Esophagus squamous epithelium (tissue), 4 donors: Measurements from ENCODE around the gene SRC.
"Not testable (repeated sequence)": the region's sequence is repeated elsewhere in the genome, so short reads cannot be mapped to it uniquely, and the experiment has no call there.

Experiments
- CTCF ChIP-seq, 6 experiments: fragments of 450-650 bp in 4 of 6; fragments of 200-600 bp in 2 of 6; sonication (generic) in 2 of 6; IDR thresholded peaks; one replicate each; pipeline ENCODE4 v1.5.1; 2016 to 2019; ENCODE audit warnings: antibody characterized with exemption in 6 of 6, mild to moderate bottlenecking in 4 of 6, moderate library complexity in 4 of 6
- POLR2A ChIP-seq, 4 donors: fragments of 450-650 bp; IDR thresholded peaks; one replicate each; pipeline ENCODE4 v1.6.1; 2017; ENCODE audit warnings: antibody characterized with exemption in 4 of 4, mild to moderate bottlenecking in 4 of 4, moderate library complexity in 3 of 4

GRCh38 chr20:37371845-37372244, 25.9 kb downstream of the SRC start:
- not testable (repeated sequence) for TF ChIP-seq POLR2A, CTCF (IDR thresholded peaks at IDR 0.05)
